Activated B cell treated with CpG ODN at 0.5 μM for 24 hours (primary cell): ENCODE measurements around the gene HSP90AB1. TPM values are rescaled to one million over a fixed set of nuclear protein-coding genes. Genes with fewer than 3 reads are reported as not detected.

Experiments used
- ATAC-seq: fragments of 200-7000 bp; cut with Tn5 transposase; one replicate; pipeline ENCODE4 v1.10.0; 2021; ENCODE audit warnings: low read depth, mild to moderate bottlenecking, moderate library complexity
- CTCF ChIA-PET: fragments of 350-600 bp; sonication (Branson Sonifier 250); formaldehyde crosslinking; loops from one replicate; lab custom pipeline; 2021; ENCODE audit warnings: antibody characterized with exemption; lab: Charles Lee
- POLR2A ChIA-PET: fragments of 350-600 bp; sonication (Branson Sonifier 250); formaldehyde crosslinking; loops from one replicate; lab custom pipeline; 2021; ENCODE audit warnings: antibody characterized with exemption; lab: Charles Lee
- DNase-seq: peaks from one replicate; pipeline ENCODE4 v3.0.0; 2022
- H3K27ac Mint-ChIP-seq: one replicate; pipeline ENCODE4 v1.8.0; 2020; ENCODE audit warnings: mixed read lengths
- H3K27me3 Mint-ChIP-seq: one replicate; pipeline ENCODE4 v1.8.0; 2021; ENCODE audit warnings: mixed read lengths
- H3K36me3 Mint-ChIP-seq: one replicate; pipeline ENCODE4 v1.8.0; 2021; ENCODE audit warnings: low read depth, mixed read lengths
- H3K4me1 Mint-ChIP-seq: one replicate; pipeline ENCODE4 v1.8.0; 2021; ENCODE audit warnings: mixed read lengths
- H3K4me3 Mint-ChIP-seq: one replicate; pipeline ENCODE4 v1.8.0; 2020; ENCODE audit warnings: mild to moderate bottlenecking, mixed read lengths
- H3K9me3 Mint-ChIP-seq: one replicate; pipeline ENCODE4 v1.8.0; 2020; ENCODE audit warnings: mixed read lengths
- intact Hi-C: fragments of 100-400 bp; cut with micrococcal nuclease; formaldehyde crosslinking; loops from one replicate; pipeline ENCODE4 v1.15.1; 2024
- total RNA-seq: library from RNA; stranded (reverse); gene quantifications from 2 replicates; pipeline ENCODE4 v1.2.3, GENCODE V29; 2022
- TF ChIP-seq, protein P1 (sequence below): fragments of 200-600 bp; IDR thresholded peaks from one replicate; pipeline ENCODE4 v1.8.0; 2022; ENCODE audit warnings: antibody characterized with exemption, mild to moderate bottlenecking

The HSP90AB1 gene
- total RNA-seq, 1 donor from 2014 or later = 1,222 TPM

DNA sequence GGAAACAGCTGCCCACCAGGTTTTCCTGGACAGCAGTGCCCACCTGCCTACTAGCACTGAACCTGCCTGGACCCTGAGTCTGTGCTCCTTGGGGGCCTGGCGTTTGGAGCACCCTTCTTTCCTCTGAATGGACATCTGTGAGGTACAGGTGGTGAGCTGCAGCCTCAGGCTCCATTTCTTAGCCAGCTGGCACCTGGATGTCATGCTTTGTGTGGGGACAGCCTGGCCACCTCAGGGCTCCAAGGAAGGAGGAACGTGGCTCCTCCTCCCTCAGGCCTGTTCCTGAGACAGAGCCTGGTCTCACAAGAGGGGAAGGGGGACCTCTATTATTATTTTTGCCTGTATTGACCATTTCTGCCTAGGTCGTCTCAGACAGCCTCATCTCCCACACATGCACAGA lies 31.4 kb downstream of the HSP90AB1 start:
- DNase-seq (no peak), ATAC-seq (no peak)
- intact Hi-C loops = no loop called here
- Mint-ChIP-seq H3K4me1 (no peaks in the 10 kb centered on the region), H3K4me3 (no peak overlapping the region), H3K27me3 (peaks cover 49% of the 10 kb centered on the region), H3K9me3 (no peaks in the 10 kb centered on the region), H3K27ac (no peak overlapping the region), H3K36me3 (no peaks in the 10 kb centered on the region)
- ChIA-PET CTCF (no interaction called here), POLR2A (no interaction called here)
- TF ChIP-seq, protein P1, sequence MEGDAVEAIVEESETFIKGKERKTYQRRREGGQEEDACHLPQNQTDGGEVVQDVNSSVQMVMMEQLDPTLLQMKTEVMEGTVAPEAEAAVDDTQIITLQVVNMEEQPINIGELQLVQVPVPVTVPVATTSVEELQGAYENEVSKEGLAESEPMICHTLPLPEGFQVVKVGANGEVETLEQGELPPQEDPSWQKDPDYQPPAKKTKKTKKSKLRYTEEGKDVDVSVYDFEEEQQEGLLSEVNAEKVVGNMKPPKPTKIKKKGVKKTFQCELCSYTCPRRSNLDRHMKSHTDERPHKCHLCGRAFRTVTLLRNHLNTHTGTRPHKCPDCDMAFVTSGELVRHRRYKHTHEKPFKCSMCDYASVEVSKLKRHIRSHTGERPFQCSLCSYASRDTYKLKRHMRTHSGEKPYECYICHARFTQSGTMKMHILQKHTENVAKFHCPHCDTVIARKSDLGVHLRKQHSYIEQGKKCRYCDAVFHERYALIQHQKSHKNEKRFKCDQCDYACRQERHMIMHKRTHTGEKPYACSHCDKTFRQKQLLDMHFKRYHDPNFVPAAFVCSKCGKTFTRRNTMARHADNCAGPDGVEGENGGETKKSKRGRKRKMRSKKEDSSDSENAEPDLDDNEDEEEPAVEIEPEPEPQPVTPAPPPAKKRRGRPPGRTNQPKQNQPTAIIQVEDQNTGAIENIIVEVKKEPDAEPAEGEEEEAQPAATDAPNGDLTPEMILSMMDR = no peak

DNA sequence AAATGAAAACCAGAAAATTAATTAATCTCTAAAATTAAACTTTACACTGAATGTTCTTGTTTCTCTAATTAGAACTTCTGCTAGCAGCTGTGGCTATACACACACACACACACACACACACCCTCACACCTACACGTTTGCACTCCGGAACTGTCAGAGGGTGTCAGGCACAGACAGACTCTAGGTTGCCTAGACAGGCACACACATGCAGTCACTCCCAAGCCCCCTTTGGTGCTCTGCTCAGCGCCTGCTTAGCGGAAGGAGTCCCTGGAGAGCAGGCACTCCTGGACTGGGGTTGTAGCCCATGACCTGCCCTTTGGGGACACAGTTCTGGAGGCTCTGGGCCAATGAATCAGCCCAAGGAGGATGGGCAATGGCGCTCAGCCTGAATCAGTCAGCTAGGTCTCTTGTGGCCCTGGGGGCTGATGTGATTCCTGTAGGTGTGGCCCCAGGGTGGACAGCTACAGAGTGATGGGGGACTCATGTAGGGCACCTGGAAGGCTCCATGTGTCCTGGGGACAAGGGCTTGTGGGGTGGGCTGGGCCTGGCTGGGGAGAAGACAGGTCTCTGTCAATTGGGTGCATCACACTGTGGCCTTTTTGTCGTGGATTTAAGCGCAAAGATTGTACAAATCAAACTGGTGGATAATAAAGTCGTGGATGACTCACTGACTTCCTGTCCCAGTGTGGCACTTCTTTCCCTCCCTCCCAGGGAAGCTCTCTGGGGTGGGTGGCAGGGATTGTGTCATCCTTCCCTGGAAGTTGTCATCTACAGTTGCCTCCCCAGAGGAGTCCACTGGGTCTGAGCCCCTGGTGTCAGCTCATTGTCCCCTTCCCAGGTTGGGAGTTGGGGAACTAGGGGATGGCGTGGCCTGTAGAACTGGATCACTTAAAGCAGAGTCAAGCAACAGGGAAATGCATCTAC lies 32.1 kb downstream of the HSP90AB1 start:
- Mint-ChIP-seq H3K4me1 (no peaks in the 10 kb centered on the region), H3K36me3 (no peaks in the 10 kb centered on the region), H3K27ac (no peak overlapping the region), H3K9me3 (no peaks in the 10 kb centered on the region), H3K4me3 (no peak overlapping the region), H3K27me3 (peaks cover 51% of the 10 kb centered on the region)
- TF ChIP-seq, protein P1 = no peak
- ChIA-PET CTCF (no interaction called here), POLR2A (no interaction called here)
- ATAC-seq = no peak
- no peak for DNase-seq
- intact Hi-C loops = no loop called here

DNA sequence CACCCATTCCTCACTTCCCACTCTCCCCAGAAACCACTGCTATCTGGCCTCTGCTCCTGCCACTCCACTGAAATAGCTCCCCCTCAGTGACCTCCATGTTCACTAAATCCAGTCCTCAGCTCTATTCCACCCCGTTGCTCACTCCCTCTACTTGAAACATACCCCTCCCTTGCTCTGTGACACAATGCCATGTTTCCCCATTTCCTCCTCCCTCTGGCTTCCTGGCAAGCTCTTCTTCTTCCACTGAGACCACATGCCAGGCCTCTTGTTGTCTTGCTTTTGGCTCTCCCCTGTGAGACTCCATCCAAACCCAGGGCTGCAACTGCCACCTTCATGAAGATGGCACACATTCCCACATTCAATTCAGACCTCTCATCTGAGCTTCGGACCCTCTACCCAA lies 37.2 kb downstream of the HSP90AB1 start:
- peaks cover 53% of the 10 kb centered on the region for H3K27me3 Mint-ChIP-seq
- H3K27ac Mint-ChIP-seq = no peak overlapping the region
- no peak for DNase-seq
- TF ChIP-seq, protein P1 = no peak
- POLR2A ChIA-PET = no interaction called here
- intact Hi-C loops = no loop called here
- no peaks in the 10 kb centered on the region for H3K9me3 Mint-ChIP-seq
- H3K36me3 Mint-ChIP-seq = no peaks in the 10 kb centered on the region
- H3K4me3 Mint-ChIP-seq = no peak overlapping the region
- no peak for ATAC-seq
- CTCF ChIA-PET = no interaction called here
- H3K4me1 Mint-ChIP-seq = no peaks in the 10 kb centered on the region

DNA sequence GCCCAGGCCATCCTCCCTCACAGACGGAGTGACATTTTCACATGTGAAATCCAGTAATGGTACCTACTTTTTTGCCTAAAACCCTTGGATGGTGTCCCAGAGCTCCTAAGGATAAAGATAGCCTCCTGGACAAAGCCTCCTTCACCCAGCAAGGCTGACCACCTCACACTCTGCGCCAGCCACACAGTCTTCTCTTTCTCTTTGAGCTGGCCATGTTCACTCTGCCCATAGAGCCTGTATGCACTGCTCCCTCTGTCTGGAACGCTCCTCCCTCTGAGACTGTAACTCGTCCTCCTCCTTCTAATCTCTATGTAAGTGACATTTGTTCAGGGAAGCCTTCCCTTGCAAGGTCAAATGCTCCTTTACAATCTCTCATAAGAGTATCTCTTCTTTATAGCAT lies 38.0 kb downstream of the HSP90AB1 start:
- Mint-ChIP-seq H3K36me3 (no peaks in the 10 kb centered on the region), H3K27ac (no peak overlapping the region), H3K27me3 (peaks cover 52% of the 10 kb centered on the region), H3K9me3 (no peaks in the 10 kb centered on the region), H3K4me1 (no peaks in the 10 kb centered on the region), H3K4me3 (no peak overlapping the region)
- intact Hi-C loops = no loop called here
- POLR2A ChIA-PET = no interaction called here
- DNase-seq (no peak), ATAC-seq (no peak)
- TF ChIP-seq, protein P1 = no peak
- CTCF ChIA-PET = no interaction called here

DNA sequence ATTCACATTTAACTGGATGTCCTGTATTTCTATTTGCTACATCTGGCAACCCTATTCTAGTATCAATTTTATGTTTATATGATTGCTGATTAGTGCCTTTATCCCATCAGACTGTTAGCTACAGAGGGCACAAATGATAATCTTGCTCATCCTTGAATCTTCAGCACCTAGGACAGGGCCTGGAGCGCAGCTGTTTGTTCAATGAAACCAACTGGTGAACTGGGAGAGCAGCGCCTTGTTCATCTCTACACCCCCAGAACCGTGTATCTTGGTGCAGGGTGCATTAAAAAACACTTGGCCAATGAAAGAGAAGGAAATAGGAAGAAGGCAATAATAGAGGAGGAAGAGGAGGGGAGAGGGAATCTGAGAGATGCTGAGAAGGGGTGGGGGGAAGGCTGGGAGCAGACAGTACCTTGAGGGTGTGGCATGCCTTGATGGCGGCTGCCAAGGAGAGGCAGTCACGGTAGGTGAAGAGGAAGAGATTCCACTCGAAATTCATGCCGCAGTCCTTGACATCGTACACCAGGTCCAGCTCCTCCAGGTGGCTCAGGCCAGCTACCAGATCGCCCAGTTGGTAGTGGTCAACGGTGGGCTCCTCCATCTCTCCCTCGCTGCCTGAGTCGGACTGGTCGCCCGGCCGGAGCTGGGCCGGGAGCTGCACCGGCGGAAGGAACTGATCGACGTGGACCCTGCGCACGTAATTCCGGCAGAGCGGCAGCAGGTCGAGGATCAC lies 38.8 kb downstream of the HSP90AB1 start:
- ATAC-seq = no peak
- no peak for DNase-seq
- Mint-ChIP-seq H3K9me3 (no peaks in the 10 kb centered on the region), H3K27ac (no peak overlapping the region), H3K36me3 (no peaks in the 10 kb centered on the region), H3K27me3 (peaks cover 53% of the 10 kb centered on the region), H3K4me1 (no peaks in the 10 kb centered on the region), H3K4me3 (no peak overlapping the region)
- POLR2A ChIA-PET = no interaction called here
- TF ChIP-seq, protein P1 = no peak
- CTCF ChIA-PET = no interaction called here
- intact Hi-C loops = no loop called here
